Activated CD4-positive, alpha-beta T cell treated with anti-CD3 and anti-CD28 coated beads, Interleukin-2, Interleukin-4, amounts not matched to agents 100 ng/mL and 50 ng/mL, durations not matched to agents 16 hours and 8 hours (primary cell): Measurements from ENCODE around the gene TAP2.

Experiments
- DNase-seq: peaks from one replicate; pipeline ENCODE4 v3.0.0-alpha.2; 2020; ENCODE audit warnings: low spot score

TAP2 gene

DNA sequence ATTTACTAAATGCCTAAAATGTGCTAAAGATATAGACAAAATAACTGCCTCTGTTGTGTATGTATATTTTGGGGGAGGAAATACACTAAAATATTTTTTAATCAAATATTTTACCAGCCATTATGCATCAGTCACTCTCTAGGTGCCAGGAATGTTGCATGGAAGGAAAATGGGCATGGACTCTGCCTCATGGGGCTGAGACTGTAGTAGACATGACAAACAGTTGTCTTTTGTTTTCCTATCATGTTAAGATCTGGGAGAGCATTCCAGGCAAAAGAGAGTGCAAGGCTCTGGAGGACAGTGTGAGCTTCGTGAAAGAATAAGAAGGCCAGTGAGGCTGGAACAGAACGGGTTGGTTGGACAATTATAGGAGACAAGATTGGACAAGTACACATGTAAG lies 48.2 kb downstream of the TAP2 start:
- DNase-seq: no peak
